ENCODE measurements around the gene FAM110A. TPM values are rescaled to one million over a fixed set of nuclear protein-coding genes. Genes with fewer than 3 reads are reported as not detected.
"Not testable (repeated sequence)": the region's sequence is repeated elsewhere in the genome, so short reads cannot be mapped to it uniquely, and the experiment has no call there.

Gene FAM110A
- total RNA-seq, 1 donor from 2014 or later = 17.4 TPM

GRCh38 chr20:801678-802077, 31.8 kb upstream of the FAM110A start:
- no peak for DNase-seq (ENCODE audit: low read depth, low spot score)
- Mint-ChIP-seq H3K9me3 (peaks cover 16% of the 10 kb centered on the region), H3K27me3 (ENCODE audit: low read depth) (peaks cover 19% of the 10 kb centered on the region), H3K27ac (ENCODE audit: unreplicated experiment) (no peak overlapping the region), H3K4me1 (no peaks in the 10 kb centered on the region), H3K4me3 (no peak overlapping the region), H3K36me3 (ENCODE audit: low read depth) (peaks cover 6% of the 10 kb centered on the region)
- TF ChIP-seq, protein P1, sequence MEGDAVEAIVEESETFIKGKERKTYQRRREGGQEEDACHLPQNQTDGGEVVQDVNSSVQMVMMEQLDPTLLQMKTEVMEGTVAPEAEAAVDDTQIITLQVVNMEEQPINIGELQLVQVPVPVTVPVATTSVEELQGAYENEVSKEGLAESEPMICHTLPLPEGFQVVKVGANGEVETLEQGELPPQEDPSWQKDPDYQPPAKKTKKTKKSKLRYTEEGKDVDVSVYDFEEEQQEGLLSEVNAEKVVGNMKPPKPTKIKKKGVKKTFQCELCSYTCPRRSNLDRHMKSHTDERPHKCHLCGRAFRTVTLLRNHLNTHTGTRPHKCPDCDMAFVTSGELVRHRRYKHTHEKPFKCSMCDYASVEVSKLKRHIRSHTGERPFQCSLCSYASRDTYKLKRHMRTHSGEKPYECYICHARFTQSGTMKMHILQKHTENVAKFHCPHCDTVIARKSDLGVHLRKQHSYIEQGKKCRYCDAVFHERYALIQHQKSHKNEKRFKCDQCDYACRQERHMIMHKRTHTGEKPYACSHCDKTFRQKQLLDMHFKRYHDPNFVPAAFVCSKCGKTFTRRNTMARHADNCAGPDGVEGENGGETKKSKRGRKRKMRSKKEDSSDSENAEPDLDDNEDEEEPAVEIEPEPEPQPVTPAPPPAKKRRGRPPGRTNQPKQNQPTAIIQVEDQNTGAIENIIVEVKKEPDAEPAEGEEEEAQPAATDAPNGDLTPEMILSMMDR (conservative IDR thresholded peaks at IDR 0.05) = no peak

GRCh38 chr20:805713-806112, 27.8 kb upstream of the FAM110A start:
- TF ChIP-seq, protein P1 (conservative IDR thresholded peaks at IDR 0.05) = no peak
- H3K27me3 Mint-ChIP-seq (ENCODE audit: low read depth) = peaks cover 7% of the 10 kb centered on the region
- no peak overlapping the region for H3K4me3 Mint-ChIP-seq
- H3K9me3 Mint-ChIP-seq = peaks cover 26% of the 10 kb centered on the region
- H3K4me1 Mint-ChIP-seq = no peaks in the 10 kb centered on the region
- H3K27ac Mint-ChIP-seq (ENCODE audit: unreplicated experiment) = no peak overlapping the region
- peaks cover 4% of the 10 kb centered on the region for H3K36me3 Mint-ChIP-seq (ENCODE audit: low read depth)
- DNase-seq (ENCODE audit: low read depth, low spot score) = no peak

DNA sequence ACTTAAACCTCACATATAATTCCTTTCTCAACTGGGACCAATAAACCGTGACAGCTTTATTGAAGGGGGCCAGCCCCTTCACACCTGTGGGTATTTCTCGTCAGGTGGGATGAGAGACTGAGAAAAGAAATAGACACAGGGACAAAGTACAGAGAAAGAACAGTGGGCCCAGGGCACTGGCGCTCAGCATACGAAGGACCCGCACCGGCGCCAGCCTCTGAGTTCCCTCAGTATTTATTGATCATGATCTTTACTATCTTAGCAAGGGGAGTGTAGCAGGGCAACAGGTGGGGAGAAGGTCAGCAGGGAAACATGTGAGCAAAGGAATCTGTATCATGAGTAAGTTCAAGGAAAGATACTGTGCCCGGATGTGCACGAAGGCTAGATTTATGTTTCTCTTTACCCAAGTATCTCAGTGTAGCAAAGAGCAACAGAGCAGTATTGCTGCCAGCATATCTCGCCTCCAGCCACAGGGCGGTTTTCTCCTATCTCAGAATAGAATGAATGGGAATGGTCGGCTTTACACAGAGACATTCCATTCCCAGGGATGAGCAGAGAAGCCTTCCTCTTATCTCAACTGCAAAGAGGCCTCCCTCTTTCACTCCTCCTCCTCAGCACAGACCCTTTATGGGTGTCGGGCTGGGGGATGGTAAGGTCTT, 21.6 kb upstream of the FAM110A start:
- H3K4me1 Mint-ChIP-seq; H3K27ac Mint-ChIP-seq (ENCODE audit: unreplicated experiment); DNase-seq (ENCODE audit: low read depth, low spot score); H3K36me3 Mint-ChIP-seq (ENCODE audit: low read depth); H3K4me3 Mint-ChIP-seq: not testable (repeated sequence)
- H3K27me3 Mint-ChIP-seq (ENCODE audit: low read depth) = peaks cover 29% of the 10 kb centered on the region
- peaks cover 12% of the 10 kb centered on the region for H3K9me3 Mint-ChIP-seq

DNA sequence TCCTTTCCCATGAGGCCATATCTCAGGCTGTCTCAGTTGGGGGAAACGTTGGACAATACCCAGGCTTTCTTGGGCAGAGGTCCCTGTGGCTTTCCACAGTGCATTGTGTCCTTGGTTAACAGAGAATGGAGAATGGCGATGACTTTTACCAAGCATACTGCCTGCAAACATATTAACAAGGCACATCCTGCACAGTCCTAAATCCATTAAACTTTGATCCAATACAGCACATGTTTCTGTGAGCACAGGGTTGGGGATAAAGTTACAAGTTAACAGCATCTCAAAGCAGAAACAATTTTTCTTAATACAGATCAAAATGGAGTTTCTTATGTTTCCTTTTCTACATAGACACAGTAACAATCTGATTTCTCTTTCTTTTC, 21.1 kb upstream of the FAM110A start:
- H3K9me3 Mint-ChIP-seq = peaks cover 12% of the 10 kb centered on the region
- peaks cover 29% of the 10 kb centered on the region for H3K27me3 Mint-ChIP-seq (ENCODE audit: low read depth)
- not testable (repeated sequence) for DNase-seq (ENCODE audit: low read depth, low spot score); H3K4me3 Mint-ChIP-seq; H3K27ac Mint-ChIP-seq (ENCODE audit: unreplicated experiment); H3K4me1 Mint-ChIP-seq; H3K36me3 Mint-ChIP-seq (ENCODE audit: low read depth)

DNA sequence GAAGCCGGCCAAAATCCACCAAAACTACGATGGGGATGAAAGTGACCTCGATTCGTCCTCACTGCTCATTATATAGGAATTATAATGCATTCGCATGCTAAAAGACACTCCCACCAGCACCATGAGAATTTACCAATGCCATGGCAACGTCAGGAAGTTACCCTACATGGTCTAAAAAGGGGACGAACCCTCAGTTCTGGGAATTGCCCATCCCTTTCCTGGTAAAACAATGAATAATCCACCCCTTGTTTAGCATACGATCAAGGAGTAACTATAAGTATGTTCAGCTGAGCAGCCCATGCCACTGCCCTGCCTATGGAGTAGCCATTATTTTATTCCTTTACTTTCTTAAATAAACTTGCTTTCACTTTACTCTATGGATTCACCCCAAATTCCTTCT, 20.1 kb upstream of the FAM110A start:
- no peak for DNase-seq (ENCODE audit: low read depth, low spot score)
- TF ChIP-seq, protein P1 (conservative IDR thresholded peaks at IDR 0.05) = no peak
- H3K4me1 Mint-ChIP-seq = peaks cover 6% of the 10 kb centered on the region
- H3K27me3 Mint-ChIP-seq (ENCODE audit: low read depth) = peaks cover 29% of the 10 kb centered on the region
- H3K36me3 Mint-ChIP-seq (ENCODE audit: low read depth) = no peaks in the 10 kb centered on the region
- no peak overlapping the region for H3K4me3 Mint-ChIP-seq
- H3K9me3 Mint-ChIP-seq = peaks cover 8% of the 10 kb centered on the region
- no peak overlapping the region for H3K27ac Mint-ChIP-seq (ENCODE audit: unreplicated experiment)

DNA sequence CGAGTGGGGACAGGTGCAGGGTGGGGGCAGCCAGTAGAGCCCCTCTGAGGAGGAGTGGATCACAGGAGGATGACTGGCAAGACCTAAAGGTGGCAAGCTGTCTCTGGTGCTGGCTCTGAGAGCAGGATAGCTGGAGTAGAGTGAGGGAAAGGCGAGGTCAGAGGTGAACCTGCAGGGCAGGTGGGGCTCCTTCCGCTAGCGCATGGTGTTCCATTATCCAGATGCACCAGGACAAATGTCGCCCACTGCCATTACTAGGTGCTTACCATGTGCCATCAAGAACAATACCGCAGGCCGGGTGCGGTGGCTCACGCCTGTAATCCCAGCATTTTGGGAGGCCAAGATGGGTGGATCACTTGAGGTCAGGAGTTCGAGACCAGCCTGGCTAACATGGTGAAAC, 18.3 kb upstream of the FAM110A start:
- Mint-ChIP-seq H3K4me1 (peaks cover 6% of the 10 kb centered on the region), H3K27ac (ENCODE audit: unreplicated experiment) (no peak overlapping the region), H3K4me3 (no peak overlapping the region), H3K9me3 (no peaks in the 10 kb centered on the region), H3K36me3 (ENCODE audit: low read depth) (no peaks in the 10 kb centered on the region), H3K27me3 (ENCODE audit: low read depth) (peaks cover 24% of the 10 kb centered on the region)
- TF ChIP-seq, protein P1 (conservative IDR thresholded peaks at IDR 0.05) = no peak
- DNase-seq (ENCODE audit: low read depth, low spot score) = no peak
